ENCODE results near the gene PUS3. TPM values are rescaled to one million over a fixed set of nuclear protein-coding genes. Genes with fewer than 3 reads are reported as not detected.
A peak's percentile ranks its signal among the peaks of the same experiment; 100 is the strongest.

The PUS3 gene
- total RNA-seq, 1 donor from 2014 or later: 7.7 TPM

GRCh38 chr11:125883375-125883774 is 19.6 kb downstream of the PUS3 start:
- intact Hi-C loops (cut with micrococcal nuclease): no loop called here
- no peaks in the 10 kb centered on the region for H3K9me3 ChIP-seq (replicated peaks)
- TF ChIP-seq CTCF (IDR thresholded peaks at IDR 0.05; ENCODE audit: borderline replicate concordance): no peak
- no peaks in the 10 kb centered on the region for H3K27me3 ChIP-seq (ENCODE audit: low read depth)
- H3K27ac ChIP-seq (replicated peaks): no peak overlapping the region
- no peak for DNase-seq
- H3K36me3 ChIP-seq: no peaks in the 10 kb centered on the region
- H3K4me1 ChIP-seq: peaks cover 18% of the 10 kb centered on the region
- H3K4me3 ChIP-seq: no peak overlapping the region

GRCh38 chr11:125881291-125881690 is 21.7 kb downstream of the PUS3 start:
- H3K9me3 ChIP-seq (replicated peaks): no peaks in the 10 kb centered on the region
- H3K36me3 ChIP-seq: no peaks in the 10 kb centered on the region
- intact Hi-C loops (cut with micrococcal nuclease): no loop called here
- no peak for TF ChIP-seq CTCF (IDR thresholded peaks at IDR 0.05; ENCODE audit: borderline replicate concordance)
- H3K4me3 ChIP-seq: no peak overlapping the region
- no peak for DNase-seq
- H3K27ac ChIP-seq (replicated peaks): no peak overlapping the region
- no peaks in the 10 kb centered on the region for H3K27me3 ChIP-seq (ENCODE audit: low read depth)
- peaks cover under 1% of the 10 kb centered on the region for H3K4me1 ChIP-seq

- Histone ChIP-seq H3K36me3 (no peaks in the 10 kb centered on the region), H3K9me3 (replicated peaks) (no peaks in the 10 kb centered on the region), H3K27me3 (ENCODE audit: low read depth) (no peaks in the 10 kb centered on the region), H3K4me3 (peak overlapping the region; percentile 44), H3K27ac (replicated peaks) (no peak overlapping the region), H3K4me1 (no peaks in the 10 kb centered on the region)
- DNase-seq: peak; percentile 25
- intact Hi-C loops (cut with micrococcal nuclease): no loop called here
- peak; percentile 82 for TF ChIP-seq CTCF (IDR thresholded peaks at IDR 0.05; ENCODE audit: borderline replicate concordance)
These were observed 28.4 kb downstream of the PUS3 start for GRCh38 chr11:125874556-125875124.

GRCh38 chr11:125873881-125874555 is 29.0 kb downstream of the PUS3 start:
- Histone ChIP-seq H3K9me3 (replicated peaks) (no peaks in the 10 kb centered on the region), H3K36me3 (no peaks in the 10 kb centered on the region), H3K27ac (replicated peaks) (no peak overlapping the region), H3K4me1 (no peaks in the 10 kb centered on the region), H3K27me3 (ENCODE audit: low read depth) (no peaks in the 10 kb centered on the region), H3K4me3 (peak overlapping the region; percentile 44)
- intact Hi-C loops (cut with micrococcal nuclease): no loop called here
- no peak for TF ChIP-seq CTCF (IDR thresholded peaks at IDR 0.05; ENCODE audit: borderline replicate concordance)
- no peak for DNase-seq

GRCh38 chr11:125872138-125872491 is 30.9 kb downstream of the PUS3 start:
- no peak overlapping the region for H3K4me3 ChIP-seq
- no peaks in the 10 kb centered on the region for H3K36me3 ChIP-seq
- DNase-seq: no peak
- intact Hi-C loops (cut with micrococcal nuclease): no loop called here
- H3K27me3 ChIP-seq (ENCODE audit: low read depth): no peaks in the 10 kb centered on the region
- H3K9me3 ChIP-seq (replicated peaks): no peaks in the 10 kb centered on the region
- H3K27ac ChIP-seq (replicated peaks): no peak overlapping the region
- H3K4me1 ChIP-seq: no peaks in the 10 kb centered on the region
- TF ChIP-seq CTCF (IDR thresholded peaks at IDR 0.05; ENCODE audit: borderline replicate concordance): no peak

All from left ventricle myocardium inferior (tissue), 1 donor.